Stimulated activated effector memory CD8-positive, alpha-beta T cell treated with anti-CD3 and anti-CD28 coated beads, Interleukin-12 subunit alpha, Interleukin-12 subunit beta, amount 100 ng/mL, for 72 hours (primary cell): ENCODE measurements around the gene PACSIN3.

Experiments used
- ATAC-seq: fragments of 150-1000 bp; cut with Tn5 transposase; 2 replicates; pipeline ENCODE4 v1.10.0; 2021
- DNase-seq, 2 donors: peaks; one replicate each; pipeline ENCODE4 v3.0.0; 2021 to 2022; ENCODE audit warnings: low spot score in 2 of 2
- H3K27ac Mint-ChIP-seq: one replicate; pipeline ENCODE4 v1.8.0; 2022; ENCODE audit warnings: mild to moderate bottlenecking, mixed read lengths
- H3K36me3 Mint-ChIP-seq: one replicate; pipeline ENCODE4 v1.8.0; 2022; ENCODE audit warnings: mild to moderate bottlenecking, mixed read lengths
- H3K4me1 Mint-ChIP-seq: one replicate; pipeline ENCODE4 v1.8.0; 2022; ENCODE audit warnings: mixed read lengths
- H3K4me3 Mint-ChIP-seq: one replicate; pipeline ENCODE4 v1.8.0; 2022; ENCODE audit warnings: mild to moderate bottlenecking, mixed read lengths
- H3K9me3 Mint-ChIP-seq: one replicate; pipeline ENCODE4 v1.8.0; 2022; ENCODE audit warnings: mixed read lengths

PACSIN3 gene

DNA sequence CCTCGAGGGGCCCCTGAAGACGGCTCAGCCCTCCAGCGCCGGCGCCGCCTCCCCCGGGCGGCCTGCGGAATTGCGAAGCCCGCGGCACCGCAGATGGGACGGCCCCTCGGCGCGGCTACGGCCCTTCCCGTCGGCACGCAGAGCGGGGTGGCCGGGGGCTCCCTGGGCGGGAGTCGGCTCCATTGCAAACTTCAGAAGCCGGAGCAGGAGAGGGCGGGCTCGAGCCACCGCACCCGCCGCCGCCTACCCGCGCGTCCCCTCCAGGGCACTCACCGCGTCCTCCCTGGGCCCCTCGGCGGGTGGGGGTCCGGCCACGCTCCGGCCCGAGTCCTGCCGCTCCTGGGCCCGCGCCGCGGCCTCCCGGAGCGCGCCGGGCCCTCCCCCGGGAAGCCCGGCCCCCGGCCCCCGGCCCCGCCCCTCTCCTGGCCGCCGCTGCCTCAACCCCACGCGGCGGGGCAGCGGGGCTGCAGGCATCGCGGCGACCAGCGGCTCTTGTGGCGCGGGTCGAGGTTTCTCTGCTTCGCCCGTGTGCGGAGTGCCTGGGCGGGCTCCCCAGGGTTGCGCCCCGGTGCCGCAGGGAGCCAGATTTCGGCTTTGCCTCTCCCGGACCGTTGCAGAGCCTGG lies at the start of gene PACSIN3:
Gene PACSIN3 (minus strand): TSS at position 359 of the 624 bp plus-strand sequence. CDS start 3,707 bp downstream, outside the sequence.
- no peaks in the 10 kb centered on the region for H3K9me3 Mint-ChIP-seq
- peak within 1 kb of the TSS; percentile 72 for H3K4me3 Mint-ChIP-seq
- DNase-seq, result peak in 1 of 2 donors; percentile 20
- H3K4me1 Mint-ChIP-seq, result no peaks in the 10 kb centered on the region
- peak; percentile 79 for ATAC-seq
- no peaks in the 10 kb centered on the region for H3K36me3 Mint-ChIP-seq
- no peak within 1 kb of the TSS for H3K27ac Mint-ChIP-seq

DNA sequence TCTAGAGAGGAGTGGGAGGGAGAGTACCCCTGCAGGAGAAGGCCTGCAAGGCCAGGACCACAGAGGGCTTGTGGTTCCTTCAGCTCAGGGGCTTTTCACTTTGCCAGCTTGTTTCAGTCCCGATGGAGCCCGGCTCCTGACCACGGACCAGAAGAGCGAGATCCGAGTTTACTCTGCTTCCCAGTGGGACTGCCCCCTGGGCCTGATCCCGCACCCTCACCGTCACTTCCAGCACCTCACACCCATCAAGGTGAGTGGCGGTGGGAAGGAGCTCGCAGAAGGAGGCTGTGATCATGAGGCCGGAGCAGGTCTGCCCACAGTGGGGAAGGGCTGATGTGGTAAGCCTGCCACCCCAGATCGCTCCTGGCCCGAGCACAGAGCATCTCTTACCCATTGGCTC lies 48.9 kb upstream of the PACSIN3 start:
- Mint-ChIP-seq H3K9me3 (no peaks in the 10 kb centered on the region), H3K4me1 (peaks cover 37% of the 10 kb centered on the region), H3K27ac (peak overlapping the region; percentile 76), H3K4me3 (no peak overlapping the region), H3K36me3 (peaks cover 100% of the 10 kb centered on the region)
- no peak for DNase-seq
- no peak for ATAC-seq

DNA sequence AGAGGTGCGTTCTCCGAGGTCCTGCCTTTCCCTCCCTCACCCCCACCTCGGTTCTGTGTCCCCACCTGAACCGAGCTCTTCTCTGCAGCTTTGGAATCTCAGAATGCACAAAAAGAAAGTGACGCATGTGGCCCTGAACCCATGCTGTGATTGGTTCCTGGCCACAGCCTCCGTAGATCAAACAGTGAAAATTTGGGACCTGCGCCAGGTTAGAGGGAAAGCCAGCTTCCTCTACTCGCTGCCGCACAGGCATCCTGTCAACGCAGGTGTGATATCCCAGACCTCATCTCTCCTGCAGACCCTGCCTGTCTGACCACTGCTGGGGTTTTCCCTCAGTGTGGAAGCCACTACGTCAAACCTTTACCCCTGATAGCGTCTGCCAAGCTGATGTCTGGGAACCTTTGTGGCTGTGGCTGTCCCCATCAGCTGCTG lies 48.5 kb upstream of the PACSIN3 start:
- Mint-ChIP-seq H3K4me3 (no peak overlapping the region), H3K36me3 (peaks cover 100% of the 10 kb centered on the region), H3K27ac (peak overlapping the region; percentile 76), H3K9me3 (no peaks in the 10 kb centered on the region), H3K4me1 (peaks cover 32% of the 10 kb centered on the region)
- DNase-seq (no peak), ATAC-seq (peak; percentile 50)

DNA sequence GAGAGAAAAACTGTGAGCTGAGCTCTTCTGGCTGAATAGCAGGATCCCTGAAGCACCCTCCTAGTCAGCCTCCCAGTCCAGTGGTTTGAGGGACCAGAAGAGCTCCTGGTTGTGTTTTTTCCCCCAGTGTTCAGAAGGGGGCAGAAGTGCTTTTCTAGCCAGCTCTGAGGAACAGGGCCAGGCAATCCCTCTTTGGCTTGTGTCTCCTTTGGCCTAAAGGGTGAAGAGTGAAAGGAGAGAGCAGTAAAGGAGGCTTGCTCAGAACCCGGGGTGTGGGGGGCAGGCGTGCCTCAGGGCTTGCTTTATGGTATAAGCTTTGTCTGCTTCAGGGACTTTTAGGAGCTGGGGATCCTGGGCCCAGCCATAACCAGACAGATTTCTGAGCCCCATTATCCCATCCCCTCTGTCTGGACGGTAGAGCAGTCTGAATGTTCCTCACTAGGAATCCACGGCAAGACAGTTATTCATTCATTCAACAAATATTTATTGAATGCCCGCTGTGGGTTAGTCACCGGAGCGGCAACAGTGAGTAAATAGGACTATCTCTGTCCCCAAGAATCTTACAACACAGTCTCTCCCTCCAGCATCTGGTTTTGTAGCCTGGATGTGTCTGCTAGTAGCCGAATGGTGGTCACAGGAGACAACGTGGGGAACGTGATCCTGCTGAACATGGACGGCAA lies 47.9 kb upstream of the PACSIN3 start:
- H3K36me3 Mint-ChIP-seq, result peaks cover 100% of the 10 kb centered on the region
- H3K27ac Mint-ChIP-seq, result peak overlapping the region; percentile 76
- no peak overlapping the region for H3K4me3 Mint-ChIP-seq
- no peaks in the 10 kb centered on the region for H3K9me3 Mint-ChIP-seq
- ATAC-seq (peak; percentile 47), DNase-seq (no peak)
- H3K4me1 Mint-ChIP-seq, result peaks cover 34% of the 10 kb centered on the region

DNA sequence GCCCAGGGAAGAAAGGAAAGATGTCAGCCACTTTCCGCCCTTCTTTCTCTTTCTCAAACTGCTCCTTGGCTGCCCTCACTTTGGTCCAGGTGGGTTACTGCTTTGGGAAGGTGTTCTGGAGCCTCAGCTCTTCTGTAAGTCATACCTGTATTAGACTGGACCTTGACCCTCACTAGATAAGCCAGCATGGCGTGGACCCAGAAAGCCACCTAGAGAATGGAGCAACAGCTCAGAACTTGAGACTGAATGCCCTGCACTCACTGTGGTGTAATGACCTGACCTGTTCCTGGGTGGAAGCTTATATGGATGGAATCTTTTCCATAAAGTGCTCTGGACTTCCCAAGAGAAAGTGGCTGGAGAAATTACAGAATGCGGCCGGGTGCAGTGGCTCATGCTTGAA lies 46.8 kb upstream of the PACSIN3 start:
- ATAC-seq, result no peak
- peaks cover 35% of the 10 kb centered on the region for H3K4me1 Mint-ChIP-seq
- H3K4me3 Mint-ChIP-seq, result no peak overlapping the region
- H3K36me3 Mint-ChIP-seq, result peaks cover 100% of the 10 kb centered on the region
- no peak for DNase-seq
- no peak overlapping the region for H3K27ac Mint-ChIP-seq
- H3K9me3 Mint-ChIP-seq, result no peaks in the 10 kb centered on the region

DNA sequence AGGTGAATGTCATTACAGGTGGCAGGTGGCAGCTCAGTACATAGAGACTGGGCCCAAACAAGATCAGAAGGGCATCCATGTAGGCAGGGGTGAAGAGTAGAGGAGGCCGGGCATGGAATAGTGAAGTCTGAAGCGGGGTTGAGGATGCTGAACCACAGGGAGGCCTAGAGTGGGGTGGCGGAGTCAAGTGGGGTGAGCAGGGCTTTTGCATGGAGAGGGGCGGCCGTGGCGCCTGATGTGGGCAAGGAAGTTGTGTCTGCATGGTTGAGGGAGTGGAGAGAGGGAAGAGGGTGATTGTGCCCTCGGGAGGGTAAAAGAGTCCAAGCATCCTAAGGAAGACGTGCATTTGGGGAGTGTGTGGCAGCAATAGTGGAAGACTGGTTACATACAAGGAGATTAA lies 42.9 kb upstream of the PACSIN3 start:
- no peaks in the 10 kb centered on the region for H3K9me3 Mint-ChIP-seq
- DNase-seq (no peak), ATAC-seq (no peak)
- peaks cover 34% of the 10 kb centered on the region for H3K4me1 Mint-ChIP-seq
- no peak overlapping the region for H3K4me3 Mint-ChIP-seq
- H3K36me3 Mint-ChIP-seq, result peaks cover 100% of the 10 kb centered on the region
- peak overlapping the region; percentile 75 for H3K27ac Mint-ChIP-seq

DNA sequence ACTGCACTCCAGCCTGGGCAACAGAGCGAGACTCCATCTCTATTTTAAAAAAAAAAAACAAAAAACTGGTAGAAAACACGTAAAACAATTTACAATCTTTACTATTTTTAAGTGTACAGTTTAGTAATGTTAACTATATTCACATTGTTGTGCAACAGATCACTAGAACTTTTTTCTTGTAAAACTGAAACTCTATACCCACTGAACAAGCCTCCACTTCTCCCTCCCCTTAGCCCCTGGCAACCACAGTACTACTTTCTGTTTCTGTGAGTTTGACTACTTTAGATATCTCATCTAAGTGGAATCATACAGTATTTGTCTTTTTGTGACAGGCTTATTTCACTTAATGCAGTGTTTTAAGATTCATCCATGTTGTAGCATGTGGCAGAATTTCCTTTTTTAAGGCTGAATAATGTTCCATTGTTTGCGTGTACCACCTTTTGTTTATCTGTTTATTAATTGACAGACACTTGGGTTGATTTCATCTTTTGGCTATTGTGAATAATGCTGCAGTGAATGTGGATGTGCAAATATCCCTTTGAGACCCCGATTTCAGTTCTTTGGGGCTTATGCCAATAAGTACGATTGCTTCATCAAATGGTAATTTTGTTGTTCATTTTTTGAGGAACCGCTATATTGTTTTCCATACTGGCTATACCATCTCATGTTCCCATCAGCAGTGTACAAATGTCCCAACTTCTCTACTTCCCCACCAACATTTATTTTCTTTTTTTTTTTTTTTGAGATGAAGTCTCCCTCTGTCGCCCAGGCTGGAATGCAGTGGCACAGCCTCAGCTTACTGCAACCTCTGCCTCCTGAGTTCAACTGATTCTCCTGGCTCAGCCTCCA lies 39.5 kb upstream of the PACSIN3 start:
- Mint-ChIP-seq H3K4me1 (peaks cover 34% of the 10 kb centered on the region), H3K4me3 (peak overlapping the region; percentile 31), H3K27ac (peak overlapping the region; percentile 32), H3K9me3 (no peaks in the 10 kb centered on the region), H3K36me3 (peaks cover 100% of the 10 kb centered on the region)
- peak; percentile 100 for ATAC-seq
- no peak for DNase-seq

DNA sequence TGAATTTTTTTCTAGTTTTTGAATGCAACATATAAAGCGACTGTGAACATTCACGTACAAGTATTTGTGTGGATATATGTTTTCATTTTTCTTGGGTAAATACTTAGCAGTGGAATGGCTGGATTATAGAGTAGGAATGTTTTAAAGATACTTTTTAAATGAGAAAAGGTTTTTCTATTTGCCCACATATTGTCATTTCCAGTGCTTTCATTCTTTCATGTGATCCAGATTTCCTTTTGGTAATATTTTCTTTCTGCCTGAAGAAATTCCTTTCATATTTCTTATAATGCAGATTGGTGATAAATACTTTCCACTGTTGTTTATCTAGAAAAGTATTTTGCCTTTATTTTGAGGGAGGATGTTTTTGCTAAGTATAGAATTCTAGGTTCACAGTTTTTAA lies 36.5 kb upstream of the PACSIN3 start:
- DNase-seq (no peak), ATAC-seq (no peak)
- Mint-ChIP-seq H3K36me3 (peaks cover 100% of the 10 kb centered on the region), H3K4me3 (no peak overlapping the region), H3K27ac (no peak overlapping the region), H3K9me3 (no peaks in the 10 kb centered on the region), H3K4me1 (peaks cover 43% of the 10 kb centered on the region)

DNA sequence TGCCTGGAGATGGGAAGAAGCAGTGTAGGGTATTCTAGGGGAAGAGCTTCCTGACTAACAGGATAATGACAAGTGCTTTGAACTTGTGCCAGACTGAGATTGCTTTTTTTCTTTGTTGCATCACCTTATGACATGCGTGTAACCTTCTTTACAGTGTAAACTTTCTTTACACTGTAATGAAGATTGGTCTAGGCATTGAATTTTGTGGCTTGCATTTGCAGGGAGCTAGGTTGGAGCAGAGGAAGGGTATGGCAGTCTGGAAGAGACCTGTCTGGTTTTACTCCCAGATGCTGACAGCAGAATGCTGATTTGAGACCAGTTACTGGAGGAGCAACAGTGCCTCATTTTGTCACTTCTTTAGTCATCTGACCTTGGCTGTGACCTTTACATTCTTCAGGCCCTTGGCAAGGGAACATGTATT lies 34.2 kb upstream of the PACSIN3 start:
- peaks cover 53% of the 10 kb centered on the region for H3K4me1 Mint-ChIP-seq
- peak overlapping the region; percentile 92 for H3K27ac Mint-ChIP-seq
- DNase-seq, result no peak

DNA sequence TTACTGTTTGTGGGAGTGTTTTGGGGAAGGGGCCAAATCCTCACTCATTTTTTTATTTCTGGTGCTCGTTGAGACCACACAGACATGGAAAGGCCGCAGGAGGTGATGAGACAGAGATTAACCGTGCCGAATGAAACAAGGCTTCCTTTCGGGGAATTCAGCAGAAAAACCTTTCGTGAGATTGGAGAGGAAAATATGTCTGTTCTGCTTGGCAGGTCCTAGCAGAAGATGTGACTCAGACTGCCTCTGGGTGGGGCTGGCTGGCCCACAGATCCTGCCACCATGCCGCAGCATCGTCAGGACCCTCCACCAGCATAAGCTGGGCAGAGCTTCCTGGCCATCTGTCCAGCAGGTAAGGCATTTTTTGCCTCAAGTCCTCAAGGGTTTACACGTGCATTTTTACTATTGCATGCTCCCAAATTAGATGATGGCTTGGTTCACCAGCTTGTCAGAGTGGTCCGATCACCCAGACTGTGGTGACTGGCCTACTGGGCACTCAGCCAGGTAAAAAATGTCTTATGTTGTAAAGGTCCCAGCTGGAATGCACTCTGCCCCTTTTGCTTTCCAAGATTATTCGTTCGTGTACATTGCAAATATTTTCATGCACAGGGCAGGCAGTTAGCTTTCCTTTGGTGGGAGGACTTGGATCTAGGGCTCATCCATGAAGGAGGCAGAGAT lies 30.0 kb upstream of the PACSIN3 start:
- DNase-seq, result peak; percentile 36 to 83
- Mint-ChIP-seq H3K27ac (peak overlapping the region; percentile 99), H3K4me1 (peaks cover 49% of the 10 kb centered on the region), H3K36me3 (peaks cover 74% of the 10 kb centered on the region), H3K4me3 (peak overlapping the region; percentile 94), H3K9me3 (no peaks in the 10 kb centered on the region)
- peak; percentile 70 for ATAC-seq

More for the DNA sequence above, 34.2 kb upstream of the PACSIN3 start:
- ATAC-seq, result no peak
- H3K36me3 Mint-ChIP-seq, result peaks cover 100% of the 10 kb centered on the region
- H3K9me3 Mint-ChIP-seq, result no peaks in the 10 kb centered on the region
- peak overlapping the region; percentile 33 for H3K4me3 Mint-ChIP-seq

DNA sequence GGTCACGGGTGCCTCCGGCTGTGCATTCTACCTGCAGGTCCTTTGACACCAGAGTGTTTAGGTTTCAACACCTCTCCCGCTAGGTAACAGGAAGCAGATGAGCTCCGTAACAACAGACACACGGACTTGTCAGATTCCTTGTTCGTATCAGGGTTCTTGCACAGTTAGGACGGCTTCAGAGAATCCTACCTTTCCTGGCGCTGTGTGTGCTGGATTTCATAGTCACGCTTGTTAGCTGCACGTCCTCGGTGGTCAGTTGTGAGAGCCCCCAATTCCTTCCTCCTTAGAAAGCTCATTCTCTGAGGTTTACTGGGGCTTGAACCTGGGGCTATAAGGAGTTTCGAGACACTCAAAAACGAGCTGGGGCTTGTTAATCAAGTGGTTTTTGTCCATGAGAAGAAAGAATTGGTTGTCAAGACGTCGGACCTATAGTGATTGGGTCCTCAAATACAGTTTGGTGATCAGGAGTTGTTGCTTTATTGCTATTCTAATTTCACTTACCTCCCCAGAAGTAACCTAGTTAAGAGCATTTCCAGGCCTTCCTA lies 29.2 kb upstream of the PACSIN3 start:
- ATAC-seq (no peak), DNase-seq (no peak)
- Mint-ChIP-seq H3K4me3 (peak overlapping the region; percentile 94), H3K36me3 (peaks cover 66% of the 10 kb centered on the region), H3K9me3 (no peaks in the 10 kb centered on the region), H3K27ac (peak overlapping the region; percentile 99), H3K4me1 (peaks cover 46% of the 10 kb centered on the region)

DNA sequence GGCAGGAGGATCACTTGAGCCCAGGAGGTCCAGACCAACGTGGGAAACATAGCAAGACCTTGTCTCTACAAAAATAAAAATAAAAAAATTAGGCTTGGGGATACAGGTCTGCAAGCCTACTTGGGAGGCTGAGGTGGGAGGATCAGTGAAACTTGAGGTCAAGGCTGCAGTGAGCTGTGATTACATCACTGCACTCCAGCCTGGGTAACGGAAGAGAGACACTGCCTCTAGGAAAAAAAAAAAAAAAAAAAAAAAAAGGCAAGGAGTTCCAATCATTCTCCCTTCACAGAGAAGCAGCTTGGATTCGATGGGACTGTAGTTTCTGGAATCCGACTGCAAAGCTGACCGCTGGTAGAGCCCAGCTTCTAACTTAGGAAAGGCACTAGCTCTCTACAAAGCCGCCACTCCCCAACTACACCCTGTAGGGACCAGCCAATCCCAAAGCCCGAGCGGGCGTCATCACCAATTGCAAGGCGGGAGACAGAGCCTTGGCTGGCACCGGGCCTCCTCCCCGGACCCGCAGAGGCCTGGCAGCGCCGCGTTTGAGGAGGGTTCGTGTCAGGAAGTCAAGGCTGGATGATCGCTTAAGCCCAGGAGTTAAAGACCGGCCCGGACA lies 27.8 kb upstream of the PACSIN3 start:
- peak overlapping the region; percentile 94 for H3K4me3 Mint-ChIP-seq
- H3K9me3 Mint-ChIP-seq, result no peaks in the 10 kb centered on the region
- peaks cover 52% of the 10 kb centered on the region for H3K36me3 Mint-ChIP-seq
- ATAC-seq (peak; percentile 87), DNase-seq (peak; percentile 71 to 91)
- H3K27ac Mint-ChIP-seq, result peak overlapping the region; percentile 99
- peaks cover 37% of the 10 kb centered on the region for H3K4me1 Mint-ChIP-seq

DNA sequence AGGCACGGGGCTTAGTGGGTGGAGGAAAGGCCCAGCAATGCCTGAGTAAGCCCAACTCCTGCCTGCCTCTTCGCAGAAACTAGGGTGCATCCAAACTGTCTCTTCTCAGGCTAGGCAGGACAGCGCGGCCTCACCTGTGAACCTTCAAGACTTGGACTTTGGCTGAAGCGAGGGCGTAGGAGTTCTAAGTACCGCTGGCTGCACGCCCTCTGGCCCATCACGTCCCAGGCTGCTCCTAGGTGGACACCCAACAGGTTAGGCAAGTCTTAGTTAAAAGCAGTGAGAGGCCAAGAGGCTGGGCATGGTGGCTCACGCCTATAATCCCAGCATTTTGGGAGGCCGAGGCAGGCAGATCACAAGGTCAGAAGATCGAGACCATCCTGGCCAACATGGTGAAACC lies 26.7 kb upstream of the PACSIN3 start:
- ATAC-seq (no peak), DNase-seq (no peak)
- no peak overlapping the region for H3K4me3 Mint-ChIP-seq
- H3K9me3 Mint-ChIP-seq, result no peaks in the 10 kb centered on the region
- H3K4me1 Mint-ChIP-seq, result peaks cover 29% of the 10 kb centered on the region
- H3K27ac Mint-ChIP-seq, result no peak overlapping the region
- H3K36me3 Mint-ChIP-seq, result peaks cover 41% of the 10 kb centered on the region

DNA sequence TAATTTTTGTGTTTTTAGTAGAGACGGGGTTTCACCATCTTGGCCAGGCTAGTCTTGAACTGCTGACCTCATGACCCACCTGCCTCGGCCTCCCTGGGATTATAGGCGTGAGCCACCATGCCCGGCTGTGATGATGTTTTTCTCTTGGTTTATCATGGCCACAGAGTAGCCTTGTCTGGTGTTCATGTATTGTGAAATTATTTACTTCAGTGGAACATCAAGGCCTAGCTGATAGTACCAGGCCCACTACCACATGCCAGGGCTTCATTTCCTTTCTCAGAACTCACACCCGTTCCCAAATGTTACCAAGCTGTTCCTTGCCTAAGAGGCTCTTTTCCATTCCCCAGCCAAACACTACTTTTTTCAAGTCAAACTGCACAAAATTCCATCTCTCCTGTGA lies 22.4 kb upstream of the PACSIN3 start:
- Mint-ChIP-seq H3K4me3 (no peak overlapping the region), H3K27ac (no peak overlapping the region), H3K36me3 (no peaks in the 10 kb centered on the region), H3K9me3 (no peaks in the 10 kb centered on the region), H3K4me1 (no peaks in the 10 kb centered on the region)
- no peak for ATAC-seq
- no peak for DNase-seq
